GM23248 (cell line): Measurements from ENCODE around the gene WNT7B. TPM values are rescaled to one million over a fixed set of nuclear protein-coding genes. Genes with fewer than 3 reads are reported as not detected.

Experiments used
- DNase-seq: peaks from one replicate; pipeline ENCODE4 v3.0.0-alpha.2; 2015
- H2AFZ ChIP-seq: fragments of 200-600 bp; sonication (generic); 2 replicates; pipeline ENCODE4 v1.6.1; 2016; ENCODE audit warnings: antibody characterized with exemption
- H3F3A ChIP-seq: fragments of 200-600 bp; sonication (generic); 2 replicates; pipeline ENCODE4 v1.6.1; 2016; ENCODE audit warnings: mild to moderate bottlenecking, antibody characterized with exemption, mixed run types; ENCODE audit not compliant: insufficient read depth
- H3K27ac ChIP-seq: fragments of 200-600 bp; sonication (generic); 2 replicates; pipeline ENCODE4 v1.5.1; 2016; ENCODE audit warnings: mild to moderate bottlenecking
- H3K27me3 ChIP-seq: fragments of 200-600 bp; sonication (generic); replicated peaks from 2 replicates; pipeline ENCODE4 v1.6.1; 2016; ENCODE audit warnings: mild to moderate bottlenecking; ENCODE audit not compliant: insufficient read depth
- H3K36me3 ChIP-seq: fragments of 200-600 bp; sonication (generic); 2 replicates; pipeline ENCODE4 v1.6.1; 2016; ENCODE audit warnings: low read depth, mild to moderate bottlenecking
- H3K4me1 ChIP-seq: fragments of 200-600 bp; sonication (generic); 2 replicates; pipeline ENCODE4 v1.6.1; 2016; ENCODE audit warnings: mild to moderate bottlenecking; ENCODE audit not compliant: insufficient read depth
- H3K4me2 ChIP-seq: fragments of 200-600 bp; sonication (generic); one replicate; pipeline ENCODE4 v1.6.1; 2016; ENCODE audit warnings: mild to moderate bottlenecking; ENCODE audit not compliant: unreplicated experiment
- H3K4me3 ChIP-seq: fragments of 200-600 bp; sonication (generic); 2 replicates; pipeline ENCODE4 v1.5.1; 2016; ENCODE audit warnings: mild to moderate bottlenecking
- H3K79me2 ChIP-seq: fragments of 200-600 bp; sonication (generic); 2 replicates; pipeline ENCODE4 v1.6.1; 2016; ENCODE audit warnings: mild to moderate bottlenecking; ENCODE audit not compliant: insufficient read depth
- H3K9ac ChIP-seq: fragments of 200-600 bp; sonication (generic); 2 replicates; pipeline ENCODE4 v1.6.1; 2016; ENCODE audit warnings: mild to moderate bottlenecking
- H3K9me2 ChIP-seq: fragments of 200-600 bp; sonication (generic); 2 replicates; pipeline ENCODE4 v1.6.1; 2016; ENCODE audit warnings: mixed run types, mild to moderate bottlenecking, moderate library complexity; ENCODE audit not compliant: insufficient read depth
- H3K9me3 ChIP-seq: fragments of 200-600 bp; sonication (generic); one replicate; pipeline ENCODE4 v1.6.1; 2017; ENCODE audit warnings: low read depth
- H4K20me1 ChIP-seq: fragments of 200-600 bp; sonication (generic); 2 replicates; pipeline ENCODE4 v1.6.0; 2016; ENCODE audit not compliant: insufficient read depth
- EZH2 ChIP-seq: fragments of 200-600 bp; sonication (generic); IDR thresholded peaks from 2 replicates; pipeline ENCODE4 v1.6.1; 2018; ENCODE audit warnings: antibody characterized with exemption, mild to moderate bottlenecking; ENCODE audit not compliant: insufficient read depth, poor library complexity, severe bottlenecking
- EZH2phosphoT487 ChIP-seq: fragments of 200-600 bp; sonication (generic); IDR thresholded peaks from 2 replicates; pipeline ENCODE4 v1.6.1; 2018; ENCODE audit warnings: antibody characterized with exemption, moderate library complexity, mild to moderate bottlenecking, low read depth; ENCODE audit not compliant: insufficient read depth
- WGBS, 2 experiments: methylation state at CpG; one replicate each; pipeline ENCODE4 v1.1.6; 2015 to 2017; ENCODE audit warnings: low lambda C conversion rate in 2 of 2, low coverage in 1 of 2; ENCODE audit errors: missing lambda C conversion rate in 2 of 2; 5-methylcytosine and 5-hydroxymethylcytosine counted together
- in situ Hi-C: fragments of 300-500 bp; cut with MboI; formaldehyde crosslinking; loops from 2 replicates; pipeline ENCODE4 v1.15.0; 2020
- polyA plus RNA-seq: library from polyadenylated mRNA; unstranded; fragments of >200 nt; fragmentation: Nextera tagmentation; extraction: Ambion mirVana; gene quantifications from 2 replicates; pipeline ENCODE4 v1.2.1, GENCODE V29; 2016
- total RNA-seq: library from RNA; depleted of rRNA; stranded (reverse); fragments of >200 nt; shearing (Covaris generic); gene quantifications from 2 replicates; pipeline ENCODE4 v1.2.3, GENCODE V29; 2014

WNT7B gene
- total and polyA plus RNA-seq, 2 experiments from 2014 or later = not detected

GRCh38 chr22:45960477-45961386, 16.2 kb downstream of the WNT7B start:
- TF ChIP-seq EZH2 = no peak
- no peak overlapping the region for H3K9ac ChIP-seq
- H3K27ac ChIP-seq = no peak overlapping the region
- H3K9me3 ChIP-seq = no peaks in the 10 kb centered on the region
- no peak for DNase-seq
- H3K9me2 ChIP-seq = no peaks in the 10 kb centered on the region
- no peaks in the 10 kb centered on the region for H3K36me3 ChIP-seq
- H2AFZ ChIP-seq = no peak overlapping the region
- no peak overlapping the region for H3K4me3 ChIP-seq
- H3F3A ChIP-seq = no peaks in the 10 kb centered on the region
- no peaks in the 10 kb centered on the region for H4K20me1 ChIP-seq
- H3K79me2 ChIP-seq = no peaks in the 10 kb centered on the region
- in situ Hi-C loops = loop anchor here (10.0 kb wide), 1 partner anchor 376 kb away; no protein-coding TSS in a partner anchor
- no peaks in the 10 kb centered on the region for H3K27me3 ChIP-seq
- H3K4me2 ChIP-seq = no peak overlapping the region
- no peaks in the 10 kb centered on the region for H3K4me1 ChIP-seq
- WGBS, 2 experiments = 84 to 87% methylated on average over 22 to 23 of the region's 23 CpGs

- DNase-seq = no peak
- 91 to 93% methylated on average over 17 to 18 of the region's 18 CpGs for WGBS, 2 experiments
- Histone ChIP-seq H3K36me3 (no peaks in the 10 kb centered on the region), H3K9me3 (no peaks in the 10 kb centered on the region), H3K27me3 (no peaks in the 10 kb centered on the region), H3K27ac (no peak overlapping the region), H3K79me2 (no peaks in the 10 kb centered on the region), H4K20me1 (no peaks in the 10 kb centered on the region), H3K4me2 (no peak overlapping the region), H3F3A (no peaks in the 10 kb centered on the region), H2AFZ (no peak overlapping the region), H3K9me2 (no peaks in the 10 kb centered on the region), H3K9ac (no peak overlapping the region), H3K4me3 (no peak overlapping the region), H3K4me1 (no peaks in the 10 kb centered on the region)
- in situ Hi-C loops = loop anchor here (10.0 kb wide), 1 partner anchor 375 kb away; no protein-coding TSS in a partner anchor
- TF ChIP-seq EZH2phosphoT487 (no peak), EZH2 (no peak)
Observed at GRCh38 chr22:45959719-45960476, 17.1 kb downstream of the WNT7B start.

GRCh38 chr22:45958971-45959370, 18.0 kb downstream of the WNT7B start:
- DNase-seq = no peak
- no peak overlapping the region for H3K27ac ChIP-seq
- no peak overlapping the region for H3K4me2 ChIP-seq
- no peaks in the 10 kb centered on the region for H3F3A ChIP-seq
- WGBS, 2 experiments = 83 to 86% methylated on average over 14 to 16 of the region's 16 CpGs
- no peak overlapping the region for H3K4me3 ChIP-seq
- no peaks in the 10 kb centered on the region for H3K36me3 ChIP-seq
- H2AFZ ChIP-seq = no peak overlapping the region
- no peak for TF ChIP-seq EZH2
- TF ChIP-seq EZH2phosphoT487 = no peak
- H4K20me1 ChIP-seq = no peaks in the 10 kb centered on the region
- H3K9ac ChIP-seq = no peak overlapping the region
- H3K9me3 ChIP-seq = no peaks in the 10 kb centered on the region
- no peaks in the 10 kb centered on the region for H3K4me1 ChIP-seq
- in situ Hi-C loops = no loop called here
- no peaks in the 10 kb centered on the region for H3K9me2 ChIP-seq
- no peaks in the 10 kb centered on the region for H3K79me2 ChIP-seq
- H3K27me3 ChIP-seq = no peaks in the 10 kb centered on the region

- WGBS, 2 experiments = 93 to 100% methylated on average over 10 of the region's 10 CpGs
- Histone ChIP-seq H3K4me1 (no peaks in the 10 kb centered on the region), H2AFZ (no peak overlapping the region), H3K4me2 (no peak overlapping the region), H3K9ac (no peak overlapping the region), H3F3A (no peaks in the 10 kb centered on the region), H3K27me3 (no peaks in the 10 kb centered on the region), H4K20me1 (no peaks in the 10 kb centered on the region), H3K79me2 (no peaks in the 10 kb centered on the region), H3K36me3 (no peaks in the 10 kb centered on the region), H3K4me3 (no peak overlapping the region), H3K9me3 (no peaks in the 10 kb centered on the region), H3K9me2 (no peaks in the 10 kb centered on the region), H3K27ac (no peak overlapping the region)
- in situ Hi-C loops = no loop called here
- DNase-seq = no peak
- TF ChIP-seq EZH2phosphoT487 (no peak), EZH2 (no peak)
Observed at GRCh38 chr22:45957826-45958225, 19.1 kb downstream of the WNT7B start.
